Measurements from ENCODE around the gene OCA2. TPM values are rescaled to one million over a fixed set of nuclear protein-coding genes. Genes with fewer than 3 reads are reported as not detected.
"Not testable (repeated sequence)": the region's sequence is repeated elsewhere in the genome, so short reads cannot be mapped to it uniquely, and the experiment has no call there.

Gene OCA2
- total RNA-seq, 1 donor from 2014 or later: 0.25 TPM

GRCh38 chr15:28123408-28124023 lies 24.4 kb upstream of the OCA2 start:
- TF ChIP-seq POLR2AphosphoS5 (IDR thresholded peaks at IDR 0.05; ENCODE audit: insufficient read depth in 1 of 2, low read depth in 1 of 2) (peak in 1 of 2 donors; percentile 84), POLR2A (IDR thresholded peaks at IDR 0.05) (no peak), CTCF (IDR thresholded peaks at IDR 0.05) (peak; percentile 38 to 45 (median 44))
- H3K4me1 ChIP-seq: no peaks in the 10 kb centered on the region
- intact Hi-C loops (cut with DNase I): no loop called here
- H3K9me3 ChIP-seq: no peaks in the 10 kb centered on the region
- H3K4me3 ChIP-seq: no peak overlapping the region
- no peak for DNase-seq (ENCODE audit: extremely low spot score in 2 of 2)
- no peaks in the 10 kb centered on the region for H3K27me3 ChIP-seq
- H3K36me3 ChIP-seq: peaks cover 0 to 22% of the 10 kb centered on the region in 2 donors
- no peak overlapping the region for H3K27ac ChIP-seq

GRCh38 chr15:28122038-28122949 lies 23.2 kb upstream of the OCA2 start:
- Histone ChIP-seq H3K27ac (peak overlapping the region; percentile 49), H3K4me1 (no peaks in the 10 kb centered on the region), H3K27me3 (no peaks in the 10 kb centered on the region), H3K4me3 (no peak overlapping the region), H3K36me3 (peaks cover 0 to 22% of the 10 kb centered on the region in 2 donors), H3K9me3 (no peaks in the 10 kb centered on the region)
- DNase-seq (ENCODE audit: extremely low spot score in 2 of 2): no peak
- intact Hi-C loops (cut with DNase I): no loop called here
- TF ChIP-seq POLR2A (IDR thresholded peaks at IDR 0.05) (no peak), POLR2AphosphoS5 (IDR thresholded peaks at IDR 0.05; ENCODE audit: insufficient read depth in 1 of 2, low read depth in 1 of 2) (no peak), CTCF (IDR thresholded peaks at IDR 0.05) (no peak)

GRCh38 chr15:28121577-28121976 lies 22.5 kb upstream of the OCA2 start:
- peaks cover 0 to 29% of the 10 kb centered on the region in 2 donors for H3K36me3 ChIP-seq
- intact Hi-C loops (cut with DNase I): not testable (repeated sequence)

GRCh38 chr15:28120359-28120640 lies 21.2 kb upstream of the OCA2 start:
- Histone ChIP-seq H3K27me3 (no peaks in the 10 kb centered on the region), H3K9me3 (no peaks in the 10 kb centered on the region), H3K4me3 (no peak overlapping the region), H3K27ac (no peak overlapping the region), H3K36me3 (peaks cover 3 to 40% of the 10 kb centered on the region in 2 donors), H3K4me1 (no peaks in the 10 kb centered on the region)
- no peak for TF ChIP-seq POLR2A (IDR thresholded peaks at IDR 0.05)
- no peak for TF ChIP-seq POLR2AphosphoS5 (IDR thresholded peaks at IDR 0.05; ENCODE audit: insufficient read depth in 1 of 2, low read depth in 1 of 2)
- TF ChIP-seq CTCF (IDR thresholded peaks at IDR 0.05): no peak
- intact Hi-C loops (cut with DNase I): no loop called here
- no peak for DNase-seq (ENCODE audit: extremely low spot score in 2 of 2)

More at GRCh38 chr15:28121577-28121976, 22.5 kb upstream of the OCA2 start:
- not testable (repeated sequence) for DNase-seq (ENCODE audit: extremely low spot score in 2 of 2); H3K9me3 ChIP-seq; H3K4me1 ChIP-seq; H3K27me3 ChIP-seq; H3K4me3 ChIP-seq; H3K27ac ChIP-seq

- Histone ChIP-seq H3K4me1 (no peaks in the 10 kb centered on the region), H3K27ac (no peak overlapping the region), H3K27me3 (no peaks in the 10 kb centered on the region), H3K9me3 (no peaks in the 10 kb centered on the region), H3K4me3 (no peak overlapping the region), H3K36me3 (peaks cover 4 to 51% of the 10 kb centered on the region in 2 donors)
- no peak for TF ChIP-seq CTCF (IDR thresholded peaks at IDR 0.05)
- TF ChIP-seq POLR2AphosphoS5 (IDR thresholded peaks at IDR 0.05; ENCODE audit: insufficient read depth in 1 of 2, low read depth in 1 of 2): no peak
- no peak for TF ChIP-seq POLR2A (IDR thresholded peaks at IDR 0.05)
- DNase-seq (ENCODE audit: extremely low spot score in 2 of 2): no peak
- intact Hi-C loops (cut with DNase I): no loop called here
These were observed 19.4 kb upstream of the OCA2 start for GRCh38 chr15:28118531-28118930.

Measured in vagina (tissue), 2 donors.